GM12892 (cell line): Measurements from ENCODE around the gene SH3RF2.

ENCODE experiments used
- POLR2A ChIP-seq: IDR thresholded peaks from 2 replicates; pipeline ENCODE4 v1.6.1; 2011; ENCODE audit warnings: low read depth, low read length, control low read depth
- POLR2AphosphoS5 ChIP-seq: IDR thresholded peaks from 2 replicates; pipeline ENCODE4 v1.6.1; 2011; ENCODE audit warnings: low read depth, low read length, control low read depth
- TAF1 ChIP-seq: IDR thresholded peaks from 2 replicates; pipeline ENCODE4 v1.6.1; 2011; ENCODE audit warnings: low read depth, mild to moderate bottlenecking, control low read depth, low read length, borderline replicate concordance

- TF ChIP-seq POLR2AphosphoS5: no peak
- TF ChIP-seq POLR2A: no peak
- no peak for TF ChIP-seq TAF1
These were observed 22.7 kb upstream of the SH3RF2 start for GRCh38 chr5:145913701-145914100.
